IPS-18c (cell line): ENCODE measurements around the gene CASP2.

ENCODE experiments used
- H3K4me3 ChIP-seq: 2 replicates; pipeline ENCODE4 v1.7.0; 2013; ENCODE audit warnings: low read depth, mild to moderate bottlenecking, low read length, moderate library complexity; ENCODE audit not compliant: insufficient read depth
- H3K9me3 ChIP-seq: one replicate; pipeline ENCODE4 v1.6.1; 2013; ENCODE audit warnings: mild to moderate bottlenecking, low read length, moderate library complexity; ENCODE audit not compliant: control insufficient read depth, insufficient read depth

The CASP2 gene

DNA sequence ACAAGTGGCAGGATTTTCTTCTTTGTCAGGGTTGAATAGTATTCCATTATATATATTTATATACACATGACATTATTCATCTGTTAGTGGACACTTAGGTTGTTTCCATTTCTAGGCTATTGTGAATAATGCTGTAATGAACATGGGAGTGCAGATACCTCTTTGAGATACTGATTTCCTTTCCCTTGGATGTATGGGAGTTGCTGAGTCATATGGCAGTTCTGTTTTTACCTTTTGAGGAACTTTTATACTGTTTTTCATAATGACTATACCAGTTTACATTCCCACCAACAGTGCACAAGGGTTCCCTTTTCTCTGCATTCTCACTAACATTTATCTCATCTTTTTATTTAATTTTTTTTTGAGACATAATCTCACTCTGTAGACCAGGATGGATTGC lies 26.0 kb downstream of the CASP2 start:
- Histone ChIP-seq H3K4me3 (no peak overlapping the region), H3K9me3 (no peaks in the 10 kb centered on the region)

DNA sequence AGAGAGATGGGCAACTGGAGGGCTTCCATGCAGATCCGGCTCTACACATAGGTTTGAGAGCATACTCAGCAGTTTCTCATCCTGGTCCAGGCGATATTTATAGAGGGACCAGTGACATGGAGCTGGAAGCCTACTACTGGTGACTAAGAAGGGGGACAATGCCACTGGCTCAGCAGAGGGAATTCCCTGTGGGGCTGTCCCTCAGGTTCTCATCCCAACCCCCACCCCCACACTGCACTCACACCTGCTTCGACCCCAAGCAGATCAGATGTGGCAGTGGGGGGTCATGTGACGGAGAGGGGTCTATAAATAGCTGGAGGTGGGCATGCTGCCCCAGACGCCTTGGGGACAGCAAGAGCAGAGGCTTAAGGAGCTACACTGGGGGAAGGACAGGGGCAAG lies 27.6 kb downstream of the CASP2 start, which contains the start of gene CLCN1:
CLCN1 (plus strand) TSS at position 336 of the 400 bp plus-strand sequence. CDS start 102 bp downstream, outside the sequence.
- no peaks in the 10 kb centered on the region for H3K9me3 ChIP-seq

DNA sequence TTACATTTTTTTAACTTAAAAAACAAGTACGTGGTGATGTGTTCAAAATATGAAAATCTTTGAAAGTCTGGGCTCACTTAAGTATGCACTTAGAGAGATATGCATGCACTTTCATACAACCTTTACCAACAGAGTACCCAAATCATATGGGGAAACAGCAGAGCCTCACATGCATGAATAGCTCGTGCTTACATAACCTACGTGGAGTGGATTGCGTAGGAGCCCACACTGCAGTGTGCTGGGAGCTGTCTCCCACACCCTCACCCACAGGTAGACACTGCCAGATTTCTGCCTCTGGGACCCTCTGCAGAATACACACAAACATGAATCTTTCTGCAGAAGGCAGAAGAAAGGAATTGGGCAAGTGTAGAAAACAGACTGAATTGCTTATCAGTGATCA lies 28.3 kb downstream of the CASP2 start:
- Histone ChIP-seq H3K9me3 (no peaks in the 10 kb centered on the region), H3K4me3 (no peak overlapping the region)

More for the DNA sequence above, 27.6 kb downstream of the CASP2 start, which contains the start of gene CLCN1:
- H3K4me3 ChIP-seq = no peak within 1 kb of the TSS

DNA sequence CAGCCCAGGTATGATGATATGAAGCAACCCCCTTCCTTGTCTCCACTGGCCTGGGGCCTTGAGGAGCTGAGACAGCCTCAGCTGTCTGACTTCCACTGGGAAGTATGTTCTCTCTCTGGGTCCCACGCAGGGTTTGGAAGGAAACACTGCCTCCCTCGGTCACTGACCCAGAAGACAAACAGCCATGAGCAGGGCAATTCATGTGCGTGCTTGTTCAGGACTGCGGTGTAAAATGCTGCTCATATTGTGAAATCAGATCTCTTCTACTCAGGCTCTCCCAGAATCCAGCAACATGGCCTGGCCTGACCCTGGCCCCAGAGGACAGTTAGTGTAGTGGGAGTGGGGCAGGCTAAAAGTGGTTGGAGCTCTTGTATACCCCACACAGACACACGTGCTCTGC lies 30.5 kb downstream of the CASP2 start:
- no peaks in the 10 kb centered on the region for H3K9me3 ChIP-seq

DNA sequence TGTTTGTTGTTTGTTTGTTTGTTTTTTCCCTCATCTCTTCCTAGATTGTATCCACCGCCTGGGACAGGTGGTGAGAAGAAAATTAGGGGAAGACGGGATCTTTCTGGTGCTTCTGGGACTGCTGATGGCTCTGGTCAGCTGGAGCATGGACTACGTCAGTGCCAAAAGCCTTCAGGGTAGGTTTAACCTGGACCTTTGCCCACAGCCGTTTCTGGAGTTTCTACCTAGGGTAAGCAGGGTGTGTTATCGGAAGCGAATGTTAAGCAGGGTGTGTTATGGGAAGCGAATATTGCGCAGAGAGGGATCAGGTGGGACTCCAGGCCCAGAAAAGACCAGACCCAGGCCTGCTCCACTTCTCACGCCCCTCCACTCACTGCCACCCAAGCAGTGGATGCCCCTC lies 32.5 kb downstream of the CASP2 start:
- no peaks in the 10 kb centered on the region for H3K9me3 ChIP-seq
- no peak overlapping the region for H3K4me3 ChIP-seq

More for the DNA sequence above, 30.5 kb downstream of the CASP2 start:
- H3K4me3 ChIP-seq = no peak overlapping the region

DNA sequence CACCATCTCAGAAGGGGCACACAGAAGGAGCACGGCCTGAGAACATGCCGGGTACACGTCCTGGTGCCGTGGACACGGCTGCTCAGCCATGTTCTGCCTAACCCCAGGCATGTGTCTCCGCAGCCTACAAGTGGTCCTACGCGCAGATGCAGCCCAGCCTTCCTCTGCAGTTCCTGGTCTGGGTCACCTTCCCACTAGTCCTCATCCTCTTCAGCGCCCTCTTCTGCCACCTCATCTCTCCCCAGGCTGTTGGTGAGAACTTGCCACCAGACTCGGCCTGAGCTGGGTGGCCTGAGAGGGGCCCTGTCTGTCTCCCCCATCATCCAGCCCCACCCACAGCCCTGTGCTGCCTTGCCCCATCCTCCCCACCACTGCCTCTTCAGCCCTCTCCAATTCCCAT lies 33.1 kb downstream of the CASP2 start:
- H3K4me3 ChIP-seq = no peak overlapping the region

DNA sequence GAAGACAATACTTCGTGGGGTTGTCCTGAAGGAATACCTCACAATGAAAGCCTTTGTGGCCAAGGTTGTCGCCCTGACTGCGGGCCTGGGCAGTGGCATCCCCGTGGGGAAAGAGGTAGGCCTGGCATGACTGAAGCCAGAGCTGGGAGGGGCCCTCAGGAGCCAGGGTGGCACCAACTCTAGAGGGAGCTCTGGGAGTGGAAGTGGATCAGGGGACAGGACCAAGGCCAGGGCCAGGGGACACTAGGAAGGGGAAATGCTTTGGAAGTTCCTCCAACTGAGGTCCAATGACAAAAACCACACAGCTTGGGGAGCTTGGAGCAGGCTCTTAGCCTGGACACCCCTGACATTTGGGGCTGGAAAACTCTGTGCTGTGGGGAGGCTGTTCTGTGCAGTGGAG lies 33.6 kb downstream of the CASP2 start:
- Histone ChIP-seq H3K9me3 (no peaks in the 10 kb centered on the region), H3K4me3 (no peak overlapping the region)

More for the DNA sequence above, 33.1 kb downstream of the CASP2 start:
- no peaks in the 10 kb centered on the region for H3K9me3 ChIP-seq

DNA sequence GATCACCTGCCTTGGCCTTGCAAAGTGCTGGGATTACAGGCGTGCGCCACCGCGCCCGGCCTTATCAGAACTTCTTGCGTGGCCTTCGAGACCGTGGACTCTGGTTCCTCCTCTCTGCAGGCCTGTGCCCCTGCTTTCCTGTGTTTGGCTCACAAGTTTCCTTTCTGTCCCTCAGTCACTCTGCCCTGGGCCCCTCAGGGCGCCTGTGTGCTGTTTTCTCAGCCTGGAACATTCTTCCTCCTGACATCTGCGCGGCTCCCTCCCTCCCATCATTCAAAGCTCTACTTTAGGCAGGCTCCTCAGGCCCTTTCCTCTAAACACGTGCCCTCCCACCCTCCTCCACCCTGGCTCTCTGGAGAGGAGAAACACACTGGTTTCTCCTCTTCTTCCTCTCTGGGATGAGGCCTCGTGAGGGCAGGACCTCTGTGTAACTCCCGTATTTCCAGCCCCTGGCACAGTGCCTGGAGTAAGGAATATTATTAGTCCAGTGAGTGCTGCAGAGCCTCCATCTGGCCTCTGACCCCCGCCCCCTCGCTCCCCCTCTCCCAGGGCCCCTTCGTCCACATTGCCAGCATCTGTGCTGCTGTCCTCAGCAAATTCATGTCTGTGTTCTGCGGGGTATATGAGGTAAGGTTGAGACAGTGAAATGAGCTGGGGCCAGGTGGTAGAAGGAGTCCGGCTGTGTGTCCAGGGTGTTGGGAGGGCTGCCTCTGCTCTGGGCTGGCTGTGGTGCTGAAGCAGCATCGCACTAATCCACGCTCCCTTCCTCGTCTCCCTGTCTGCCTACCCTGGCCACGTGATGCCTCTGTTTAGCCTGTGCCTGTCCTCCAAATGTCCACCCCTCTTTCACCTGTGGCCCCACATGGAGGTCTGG lies 34.8 kb downstream of the CASP2 start:
- Histone ChIP-seq H3K4me3 (no peak overlapping the region), H3K9me3 (no peaks in the 10 kb centered on the region)

DNA sequence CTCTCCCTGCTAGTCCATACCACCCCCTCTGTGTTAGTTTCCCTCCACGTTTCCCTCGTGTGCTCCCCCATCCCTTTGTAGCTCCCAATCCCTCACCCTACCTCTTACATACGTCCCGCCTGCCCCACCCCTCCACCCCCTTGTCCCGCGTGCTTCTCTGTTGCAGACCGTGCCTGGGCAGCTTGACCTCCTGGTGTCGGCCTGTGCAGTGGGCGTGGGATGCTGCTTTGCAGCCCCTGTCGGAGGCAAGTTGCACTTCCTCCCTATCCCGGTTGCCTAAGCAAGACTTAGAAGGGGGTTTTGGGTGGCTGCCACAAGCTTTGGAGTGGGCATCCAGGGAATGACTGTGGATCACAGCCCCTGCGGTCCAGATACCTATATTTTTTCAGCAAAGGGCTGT lies 35.5 kb downstream of the CASP2 start:
- Histone ChIP-seq H3K9me3 (no peaks in the 10 kb centered on the region), H3K4me3 (no peak overlapping the region)

DNA sequence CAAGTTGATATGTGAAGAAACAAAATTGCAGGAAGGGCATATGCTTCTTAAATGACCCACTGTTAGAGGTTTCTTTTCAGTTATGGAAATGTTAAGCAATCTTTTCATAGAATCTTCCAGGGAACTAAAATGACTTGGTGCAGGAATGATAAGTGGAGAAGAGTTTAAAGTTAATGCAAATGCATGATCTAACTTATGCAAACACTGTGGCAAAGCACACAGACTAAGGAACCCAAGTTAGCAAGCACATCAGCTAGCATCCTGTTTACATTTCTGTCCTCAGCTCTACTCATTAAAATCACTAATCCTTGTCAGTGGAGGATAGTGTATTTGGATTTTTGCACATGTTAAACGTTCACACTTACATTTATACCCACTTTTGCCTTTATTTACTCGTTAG lies 37.1 kb downstream of the CASP2 start:
- Histone ChIP-seq H3K9me3 (no peaks in the 10 kb centered on the region), H3K4me3 (no peak overlapping the region)

DNA sequence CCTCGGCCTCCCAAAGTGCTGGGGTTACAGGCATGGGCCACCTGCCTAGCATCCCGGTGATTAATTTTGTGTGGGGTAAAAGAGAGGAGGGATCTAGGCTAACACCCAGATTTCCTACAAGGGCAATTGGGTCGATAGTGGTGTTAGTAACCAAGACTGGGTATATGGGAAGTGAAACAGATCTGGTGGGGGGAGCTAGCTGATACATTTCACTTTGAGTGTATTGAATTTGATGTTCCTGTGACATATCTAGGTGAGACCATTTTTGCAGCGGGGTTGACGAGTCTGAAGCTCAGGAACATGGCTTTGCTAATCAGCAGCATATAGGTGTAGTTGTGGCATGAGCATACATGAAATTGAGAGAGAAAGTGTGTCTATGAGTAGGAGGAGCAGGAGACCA lies 39.8 kb downstream of the CASP2 start:
- Histone ChIP-seq H3K9me3 (no peaks in the 10 kb centered on the region), H3K4me3 (no peak overlapping the region)

DNA sequence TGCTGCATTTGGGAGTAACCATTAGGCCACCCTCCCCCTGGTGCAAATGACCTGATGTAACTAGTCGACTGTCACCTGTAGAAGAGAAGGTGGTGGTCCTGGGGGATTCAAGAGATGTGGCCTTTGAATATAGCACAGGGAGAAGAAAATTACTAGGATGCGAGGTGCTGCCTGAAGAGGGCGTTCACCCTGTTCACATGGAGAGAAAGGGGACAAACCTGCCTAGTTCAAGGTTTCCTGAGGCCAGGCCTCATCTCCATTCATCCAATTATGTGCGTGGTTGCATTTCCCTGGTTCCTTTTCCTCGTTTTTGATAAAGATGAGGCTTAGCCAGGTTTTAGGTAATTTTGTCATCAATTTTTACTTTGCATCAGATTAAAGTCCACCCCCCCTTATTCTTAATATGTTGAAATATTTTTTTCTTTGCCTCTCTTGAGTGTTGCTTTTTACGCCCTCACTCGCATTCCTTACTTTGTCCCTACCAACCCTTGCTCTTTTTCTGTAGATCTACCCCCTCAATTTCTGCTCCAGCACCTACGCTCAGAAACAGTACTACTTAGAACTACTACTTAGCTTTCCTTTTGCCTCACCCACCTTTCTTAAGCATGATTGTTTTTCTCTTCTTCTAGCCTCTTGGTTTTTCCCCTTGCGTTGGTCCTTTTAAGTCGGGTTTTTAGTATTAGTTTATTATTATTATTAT lies 41.5 kb downstream of the CASP2 start:
- H3K4me3 ChIP-seq = no peak overlapping the region
- no peaks in the 10 kb centered on the region for H3K9me3 ChIP-seq

DNA sequence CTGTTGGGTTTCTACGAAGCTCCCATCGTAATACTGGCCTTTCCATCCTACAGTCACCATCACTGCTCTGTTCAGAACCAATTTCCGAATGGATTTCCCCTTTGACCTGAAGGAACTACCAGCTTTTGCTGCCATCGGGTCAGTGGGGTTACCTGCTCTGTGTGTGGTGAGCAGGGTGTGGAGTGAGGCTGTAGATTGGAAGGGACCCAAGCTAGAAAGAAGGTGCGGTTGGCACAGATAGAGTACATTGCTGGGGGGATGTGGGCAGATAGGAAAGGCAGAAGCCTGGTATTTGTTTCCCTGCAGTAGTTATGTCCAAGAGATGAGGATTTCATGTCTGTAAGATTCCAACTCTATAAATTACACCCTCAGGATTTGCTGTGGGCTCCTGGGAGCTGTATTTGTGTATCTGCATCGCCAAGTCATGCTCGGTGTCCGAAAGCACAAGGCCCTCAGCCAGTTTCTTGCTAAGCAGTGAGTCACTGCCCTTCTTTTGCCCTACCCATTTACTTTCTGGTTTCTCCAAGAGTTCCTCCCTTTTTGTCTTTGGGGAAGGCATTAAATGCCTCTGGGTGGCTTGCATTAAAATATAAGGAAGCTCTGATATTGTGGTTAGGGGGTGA lies 43.1 kb downstream of the CASP2 start:
- Histone ChIP-seq H3K9me3 (no peaks in the 10 kb centered on the region), H3K4me3 (no peak overlapping the region)

DNA sequence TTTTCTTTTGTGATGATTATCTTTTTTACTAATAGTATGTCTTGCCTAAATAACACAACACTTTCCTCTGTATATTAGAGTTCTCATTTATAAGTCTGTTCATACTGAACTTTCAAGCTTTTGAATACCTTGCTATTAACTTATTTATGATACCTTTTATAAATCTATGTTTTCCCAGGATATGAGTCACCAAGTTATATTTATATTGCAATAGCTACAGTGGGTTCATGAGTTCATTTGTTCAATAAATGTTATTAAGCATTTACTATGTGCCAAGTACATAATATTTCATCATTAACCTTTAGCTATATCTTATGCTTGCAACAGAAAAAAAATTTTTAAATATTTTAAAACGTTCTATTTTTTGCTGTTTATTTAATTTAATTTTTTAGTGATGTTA lies 46.1 kb downstream of the CASP2 start:
- Histone ChIP-seq H3K9me3 (no peaks in the 10 kb centered on the region), H3K4me3 (no peak overlapping the region)

DNA sequence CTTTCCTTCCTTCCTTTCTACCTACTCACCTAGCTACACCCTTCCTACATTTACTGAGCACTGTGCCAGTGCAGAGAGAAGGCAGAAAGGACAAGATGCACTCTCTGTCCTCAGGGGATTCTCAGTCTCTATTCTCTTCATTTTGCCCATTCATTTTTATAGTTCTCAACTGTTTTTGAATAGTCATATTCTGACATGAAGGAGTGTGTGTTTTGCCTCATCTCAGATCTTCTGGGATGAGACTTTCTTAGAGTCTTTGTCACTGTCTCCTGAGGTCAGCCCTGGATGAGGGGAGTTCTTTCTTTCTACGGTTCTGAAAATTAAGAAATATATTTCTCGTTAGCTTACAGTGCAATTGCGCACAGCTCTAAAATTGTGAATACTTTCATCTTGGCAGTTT lies 49.1 kb downstream of the CASP2 start:
- H3K9me3 ChIP-seq = no peaks in the 10 kb centered on the region
- no peak overlapping the region for H3K4me3 ChIP-seq

DNA sequence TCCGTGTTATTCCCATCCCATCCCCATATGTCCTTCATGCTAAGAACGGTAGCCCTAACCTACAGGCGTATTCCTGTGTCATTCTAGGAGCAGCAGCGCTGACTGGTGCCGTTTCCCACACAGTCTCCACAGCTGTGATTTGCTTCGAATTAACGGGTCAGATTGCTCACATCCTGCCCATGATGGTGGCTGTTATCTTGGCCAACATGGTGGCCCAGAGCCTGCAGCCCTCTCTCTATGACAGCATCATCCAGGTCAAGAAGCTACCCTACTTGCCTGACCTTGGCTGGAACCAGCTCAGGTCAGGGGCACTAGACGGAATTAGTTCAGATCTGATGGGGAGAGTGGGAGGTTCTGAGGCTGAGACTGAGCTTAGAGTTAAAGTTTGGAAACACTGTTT lies 53.7 kb downstream of the CASP2 start:
- no peak overlapping the region for H3K4me3 ChIP-seq

DNA sequence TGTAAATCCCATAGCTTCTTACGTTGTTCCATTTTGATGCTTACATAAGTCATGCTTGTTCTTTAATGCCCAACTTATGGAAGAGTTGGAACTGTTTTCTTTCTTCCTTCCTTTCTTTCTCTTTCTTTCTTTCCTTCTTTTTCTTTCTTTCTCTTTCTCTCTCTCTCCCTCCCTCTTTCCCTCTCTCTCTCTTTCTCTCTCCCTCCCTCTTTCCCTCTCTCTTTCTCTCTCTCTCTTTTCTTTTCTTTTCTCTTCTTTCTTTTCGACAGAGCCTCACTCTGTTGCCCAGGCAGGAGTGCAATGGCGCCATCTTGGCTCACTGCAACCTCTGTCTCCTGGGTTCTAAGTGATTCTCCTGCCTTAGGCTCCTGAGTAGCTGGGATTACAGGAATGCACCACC lies 55.4 kb downstream of the CASP2 start:
- Histone ChIP-seq H3K9me3 (no peaks in the 10 kb centered on the region), H3K4me3 (no peak overlapping the region)

More for the DNA sequence above, 53.7 kb downstream of the CASP2 start:
- H3K9me3 ChIP-seq = no peaks in the 10 kb centered on the region

DNA sequence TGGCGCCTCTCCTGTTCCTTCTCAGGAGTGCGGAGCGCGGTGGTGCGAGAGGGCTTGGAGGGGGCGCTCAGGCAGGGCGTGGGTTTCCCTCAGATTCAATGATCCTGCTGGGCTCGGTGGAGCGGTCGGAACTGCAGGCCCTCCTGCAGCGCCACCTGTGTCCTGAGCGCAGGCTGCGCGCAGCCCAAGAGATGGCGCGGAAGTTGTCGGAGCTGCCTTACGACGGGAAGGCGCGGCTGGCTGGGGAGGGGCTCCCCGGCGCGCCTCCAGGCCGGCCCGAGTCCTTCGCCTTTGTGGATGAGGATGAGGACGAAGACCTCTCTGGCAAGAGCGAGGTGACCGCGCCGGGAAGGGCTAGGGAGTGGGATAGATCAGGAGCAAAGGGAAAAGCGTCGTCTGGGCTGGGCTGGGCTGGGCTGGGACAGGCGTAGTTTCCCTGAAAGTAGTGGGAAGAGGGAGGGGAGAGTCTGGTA lies 57.3 kb downstream of the CASP2 start:
- peak overlapping the region; percentile 25; the same call in 1 of the 2 replicates for H3K4me3 ChIP-seq
- no peaks in the 10 kb centered on the region for H3K9me3 ChIP-seq
